ENCODE results near the gene KCNH8.
"Not testable (repeated sequence)": the region's sequence is repeated elsewhere in the genome, so short reads cannot be mapped to it uniquely, and the experiment has no call there.

The KCNH8 gene

DNA sequence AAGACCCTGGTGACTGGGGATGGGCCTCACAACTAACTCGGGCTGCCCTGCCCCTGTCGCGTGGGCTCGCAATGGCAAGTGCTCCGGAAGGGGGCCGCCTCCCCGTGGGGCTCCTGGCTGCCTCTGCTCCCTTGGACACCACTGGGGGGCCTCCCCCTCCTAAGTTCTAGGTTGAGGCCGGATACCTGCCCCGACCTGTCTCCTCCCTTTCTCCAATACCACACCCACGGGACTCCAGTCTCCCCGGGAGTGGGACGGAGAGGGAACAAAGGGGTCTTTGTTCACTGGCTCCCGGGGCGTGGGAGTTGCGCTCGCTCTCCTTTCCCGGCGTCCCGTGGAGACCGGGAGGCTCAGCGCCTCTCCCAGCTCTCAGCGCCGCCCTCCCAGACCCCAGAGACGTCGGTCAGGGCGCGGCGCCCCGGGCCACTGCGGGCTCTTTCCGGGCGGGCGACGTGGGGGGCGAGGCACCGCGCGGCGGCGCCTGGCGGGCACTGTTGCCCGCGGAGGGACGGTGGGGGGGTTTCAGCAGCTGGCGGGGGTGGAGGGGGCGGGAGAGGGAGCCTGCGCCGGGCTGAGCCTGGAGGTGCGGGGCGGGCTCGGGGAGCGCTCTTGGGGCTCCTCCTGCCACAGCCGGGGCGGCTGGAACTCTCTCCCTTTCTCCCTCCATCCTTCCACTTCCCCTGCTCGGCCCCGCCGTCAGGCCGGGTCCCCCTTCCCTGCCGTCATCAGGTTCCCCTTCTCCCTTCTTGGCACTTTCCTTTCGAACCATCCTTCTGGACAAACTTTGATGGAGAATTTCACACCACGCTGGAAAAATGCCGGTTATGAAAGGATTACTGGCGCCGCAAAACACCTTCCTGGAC, at the start of gene KCNH8:
Gene KCNH8 (plus strand): TSS at position 606 of the 863 bp plus-strand sequence. CDS start 210 bp downstream, at position 816.
- peak; percentile 57 for DNase-seq (ENCODE audit: low spot score)

- not testable (repeated sequence) for DNase-seq (ENCODE audit: low spot score)
Observed at GRCh38 chr3:19102654-19103290, 45.5 kb upstream of the KCNH8 start.

DNA sequence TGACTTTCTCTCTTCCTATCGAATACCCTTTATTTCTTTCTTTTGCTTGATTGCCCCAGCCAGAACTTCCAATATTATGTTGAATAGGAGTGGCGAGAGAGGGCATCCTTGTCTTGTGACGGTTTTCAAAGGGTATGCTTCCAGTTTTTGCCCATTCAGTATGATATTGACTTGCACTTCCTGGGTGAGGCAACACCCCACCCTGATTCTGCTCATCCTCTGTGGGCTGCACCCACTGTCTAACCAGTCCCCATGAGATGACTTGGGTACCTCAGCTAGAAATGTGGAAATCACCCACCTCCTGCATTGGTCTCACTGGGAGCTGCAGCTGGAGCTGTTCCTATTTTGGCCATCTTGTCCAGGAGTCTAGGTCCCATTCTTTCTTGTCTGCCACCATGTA, 44.8 kb upstream of the KCNH8 start:
- DNase-seq (ENCODE audit: low spot score): no peak

GRCh38 chr3:19104459-19104858, 43.9 kb upstream of the KCNH8 start:
- no peak for DNase-seq (ENCODE audit: low spot score)

DNA sequence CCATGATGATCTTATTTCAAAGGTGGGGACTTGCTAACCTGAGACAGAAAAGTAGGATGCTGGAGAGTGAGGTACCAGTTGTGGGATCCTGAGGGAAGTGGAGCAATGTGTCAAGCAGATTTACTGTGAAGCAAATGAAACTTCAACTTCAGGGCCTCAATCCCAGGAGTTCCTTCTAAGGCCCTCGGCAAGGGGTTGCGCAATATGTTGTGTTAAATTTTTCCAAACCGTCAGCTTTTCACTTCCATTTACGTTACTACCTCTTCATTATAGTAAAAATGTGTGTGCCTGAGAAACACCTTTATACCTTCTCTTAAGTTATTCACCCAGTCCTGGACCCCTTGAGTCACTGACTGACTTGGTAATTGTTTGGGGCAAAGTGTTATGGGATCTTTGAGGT, 42.5 kb upstream of the KCNH8 start:
- DNase-seq (ENCODE audit: low spot score): no peak

- DNase-seq (ENCODE audit: low spot score): no peak
Observed at GRCh38 chr3:19106307-19106706, 42.0 kb upstream of the KCNH8 start.

GRCh38 chr3:19107719-19108118, 40.6 kb upstream of the KCNH8 start:
- DNase-seq (ENCODE audit: low spot score): no peak

GRCh38 chr3:19110335-19110895, 37.9 kb upstream of the KCNH8 start:
- DNase-seq (ENCODE audit: low spot score): no peak

- no peak for DNase-seq (ENCODE audit: low spot score)
Observed at GRCh38 chr3:19114461-19114860, 33.8 kb upstream of the KCNH8 start.

DNA sequence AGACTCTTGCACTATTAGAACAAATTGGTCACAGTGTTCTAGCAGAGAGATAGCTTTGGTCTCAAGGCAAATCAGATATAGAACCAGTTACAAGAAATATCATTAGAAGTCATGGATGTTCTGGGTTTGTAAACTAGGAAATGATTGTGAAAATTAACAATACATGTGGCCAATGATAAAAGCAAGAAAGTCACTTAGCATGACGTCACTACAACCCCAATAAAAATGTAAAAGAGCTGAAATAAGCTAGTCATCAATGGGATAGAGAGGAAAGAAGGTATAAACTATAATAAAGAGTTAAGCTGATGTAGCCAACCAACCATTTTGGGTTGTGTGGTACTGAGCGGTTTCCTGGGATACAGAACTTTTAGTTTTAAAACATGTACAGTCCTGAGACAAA, 32.1 kb upstream of the KCNH8 start:
- DNase-seq (ENCODE audit: low spot score): no peak

GRCh38 chr3:19124752-19125151, 23.6 kb upstream of the KCNH8 start:
- DNase-seq (ENCODE audit: low spot score): no peak

DNA sequence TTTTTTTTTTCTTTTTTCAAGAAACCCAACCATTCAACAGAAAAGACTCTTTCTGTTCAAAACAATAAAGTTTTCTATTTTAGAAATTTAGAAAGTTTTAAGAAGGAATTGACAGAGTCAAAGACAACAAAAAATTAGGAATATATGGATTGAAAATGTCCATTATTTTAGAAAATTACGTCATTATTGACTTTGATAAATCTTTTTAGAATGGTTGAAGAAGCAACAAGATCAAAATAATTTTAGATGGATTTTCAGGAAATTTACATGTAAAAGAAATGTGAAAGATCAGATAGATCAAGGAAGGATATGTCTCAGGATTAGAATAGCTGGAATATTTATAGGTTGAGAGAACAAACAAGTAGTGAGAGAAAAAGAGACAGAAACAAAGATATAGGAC, 8.4 kb upstream of the KCNH8 start:
- no peak for DNase-seq (ENCODE audit: low spot score)

GRCh38 chr3:19146685-19147650, 1.3 kb upstream of the KCNH8 start:
- DNase-seq (ENCODE audit: low spot score): peak; percentile 92

DNA sequence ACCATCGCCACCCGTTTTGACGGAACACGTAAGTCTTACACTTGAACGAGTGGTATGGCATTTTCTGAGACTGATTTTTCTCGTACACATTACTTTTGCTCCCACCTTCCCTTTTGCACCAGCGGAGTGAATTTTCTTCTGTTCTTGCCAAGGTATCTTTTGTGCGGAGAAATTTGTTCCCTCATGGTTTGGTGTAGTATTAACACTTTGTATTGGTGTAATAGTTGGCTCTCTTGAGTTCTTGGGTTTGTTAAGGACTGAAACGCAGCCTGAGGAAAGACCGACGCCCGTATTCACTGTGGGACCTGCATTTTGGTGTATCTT, 420 bp downstream of the KCNH8 start:
- no peak for DNase-seq (ENCODE audit: low spot score)

DNA sequence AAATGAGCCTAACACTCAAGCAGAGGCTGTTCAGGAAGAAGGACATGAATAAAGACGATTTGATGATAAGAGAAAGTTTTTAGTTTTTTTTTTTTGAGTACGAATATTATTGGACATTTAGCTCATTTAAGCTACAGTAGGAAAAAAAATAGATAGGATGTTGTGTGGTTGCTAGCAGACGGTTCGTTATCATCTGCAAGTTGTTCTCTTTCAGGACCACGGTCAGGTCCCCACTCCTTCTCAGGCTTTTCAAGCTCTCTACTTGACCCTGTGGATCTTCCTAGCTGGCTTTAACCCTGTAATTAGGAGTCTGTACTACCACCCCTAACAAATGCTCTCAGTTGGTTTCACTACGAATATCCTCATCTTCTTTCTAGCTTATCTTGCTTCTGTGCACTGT, 1.1 kb downstream of the KCNH8 start:
- peak; percentile 60 for DNase-seq (ENCODE audit: low spot score)

DNA sequence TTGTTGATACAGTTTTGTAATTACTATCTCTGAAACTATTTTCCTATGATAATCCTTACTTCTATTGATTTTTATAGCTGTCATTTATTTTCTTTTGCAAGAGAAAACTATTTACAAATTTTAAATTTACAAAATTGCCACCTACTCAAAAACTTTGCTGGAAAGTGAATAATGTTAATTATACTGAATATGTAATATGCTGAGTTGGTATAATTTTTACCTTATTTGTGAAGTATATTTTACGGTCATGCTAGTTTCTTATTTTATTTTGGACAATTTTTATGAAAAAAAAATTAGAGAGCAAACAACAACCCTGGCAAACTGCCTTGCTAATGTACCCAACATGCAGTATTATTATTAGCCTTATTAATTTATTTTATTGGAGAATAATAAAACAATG, 2.9 kb downstream of the KCNH8 start:
- DNase-seq (ENCODE audit: low spot score): no peak

DNA sequence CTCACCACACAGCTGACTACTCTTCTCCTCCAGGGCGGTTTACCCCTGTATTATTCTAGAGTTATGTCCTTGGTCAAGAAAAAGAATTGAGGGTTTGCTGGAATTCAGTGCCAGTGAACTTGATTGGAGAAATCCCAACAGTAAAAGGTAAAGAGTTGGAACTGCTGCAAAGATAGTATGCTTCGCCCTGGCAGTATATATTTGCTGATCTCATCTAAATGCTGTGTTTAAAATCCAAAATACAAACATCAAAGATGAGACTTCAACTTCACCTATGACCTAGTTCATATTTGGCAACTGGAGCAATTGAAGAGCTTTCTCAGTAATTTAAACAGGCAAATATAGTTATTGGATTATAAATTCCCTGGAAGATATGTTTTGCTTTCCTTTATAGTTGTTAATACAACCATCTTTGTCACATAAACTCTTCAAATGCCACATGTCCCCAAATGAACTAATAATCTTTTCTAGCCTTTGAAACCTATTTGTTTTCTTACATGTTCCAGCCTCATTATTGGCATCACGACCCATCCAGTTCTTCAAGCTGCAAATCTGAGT, 6.5 kb downstream of the KCNH8 start:
- no peak for DNase-seq (ENCODE audit: low spot score)

GRCh38 chr3:19155375-19155774, 7.1 kb downstream of the KCNH8 start:
- no peak for DNase-seq (ENCODE audit: low spot score)

- DNase-seq (ENCODE audit: low spot score): no peak
Observed at GRCh38 chr3:19159966-19160635, 11.8 kb downstream of the KCNH8 start.

GRCh38 chr3:19165654-19166053, 17.3 kb downstream of the KCNH8 start:
- DNase-seq (ENCODE audit: low spot score): no peak

DNA sequence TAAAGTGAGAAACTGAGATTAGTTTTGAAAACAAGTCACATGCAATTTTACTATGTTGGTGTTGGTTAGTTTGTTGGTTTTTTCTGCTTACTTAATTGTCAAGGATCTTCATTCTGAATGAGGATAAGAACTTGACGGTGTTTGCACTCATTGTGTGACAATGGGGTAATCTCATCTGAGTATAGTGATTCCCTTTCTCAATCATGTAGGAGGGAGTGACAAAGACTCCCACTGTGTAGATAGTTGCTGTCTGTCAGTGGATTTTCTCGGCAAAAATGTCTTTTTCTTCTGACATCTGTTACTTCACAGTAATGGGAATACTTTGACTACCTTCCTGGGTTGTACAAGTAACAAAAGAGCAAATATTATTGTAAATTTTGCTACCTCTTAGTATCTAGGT, 23.5 kb downstream of the KCNH8 start:
- DNase-seq (ENCODE audit: low spot score): no peak

All from HuH-7 (cell line).